HG03469 (cell line): ENCODE data around the gene ABTB2.
"Not testable (repeated sequence)": the region's sequence is repeated elsewhere in the genome, so short reads cannot be mapped to it uniquely, and the experiment has no call there.

Experiments used
- ATAC-seq: cut with Tn5 transposase; IDR thresholded peaks from one replicate; pipeline ENCODE4 v1.9.1; 2021; ENCODE audit warnings: mild to moderate bottlenecking, moderate library complexity, moderate number of reproducible peaks; ENCODE audit not compliant: unreplicated experiment

ABTB2 gene

GRCh38 chr11:34219279-34219678, 138.5 kb downstream of the ABTB2 start:
- ATAC-seq: no peak

- not testable (repeated sequence) for ATAC-seq
These were observed 139.1 kb downstream of the ABTB2 start for GRCh38 chr11:34218756-34219155.

GRCh38 chr11:34218067-34218466, 139.7 kb downstream of the ABTB2 start:
- ATAC-seq: no peak

- ATAC-seq: no peak
These were observed 141.1 kb downstream of the ABTB2 start for GRCh38 chr11:34216706-34217105.

GRCh38 chr11:34215806-34216453, 141.9 kb downstream of the ABTB2 start:
- no peak for ATAC-seq

- no peak for ATAC-seq
These were observed 142.6 kb downstream of the ABTB2 start for GRCh38 chr11:34214961-34215805.

- ATAC-seq: no peak
These were observed 144.4 kb downstream of the ABTB2 start for GRCh38 chr11:34213366-34213765.

- ATAC-seq: no peak
These were observed 145.2 kb downstream of the ABTB2 start for GRCh38 chr11:34212566-34212965.

GRCh38 chr11:34209809-34210208, 148.0 kb downstream of the ABTB2 start:
- no peak for ATAC-seq

GRCh38 chr11:34208266-34209135, 149.3 kb downstream of the ABTB2 start:
- ATAC-seq: no peak

GRCh38 chr11:34207487-34208180, 150.2 kb downstream of the ABTB2 start:
- no peak for ATAC-seq

- no peak for ATAC-seq
These were observed 151.2 kb downstream of the ABTB2 start for GRCh38 chr11:34206407-34207300.

- ATAC-seq: no peak
These were observed 152.3 kb downstream of the ABTB2 start for GRCh38 chr11:34205326-34206035.

GRCh38 chr11:34204396-34205279, 153.2 kb downstream of the ABTB2 start:
- no peak for ATAC-seq

- no peak for ATAC-seq
These were observed 154.4 kb downstream of the ABTB2 start for GRCh38 chr11:34203377-34203871.

- ATAC-seq: no peak
These were observed 156.7 kb downstream of the ABTB2 start for GRCh38 chr11:34201129-34201528.

- ATAC-seq: no peak
These were observed 158.3 kb downstream of the ABTB2 start for GRCh38 chr11:34199525-34199924.

GRCh38 chr11:34198523-34198922, 159.3 kb downstream of the ABTB2 start:
- no peak for ATAC-seq
